ENCODE data around the gene MT1H. TPM values are rescaled to one million over a fixed set of nuclear protein-coding genes. Genes with fewer than 3 reads are reported as not detected.
A peak's percentile ranks its signal among the peaks of the same experiment; 100 is the strongest.
"Not testable (repeated sequence)": the region's sequence is repeated elsewhere in the genome, so short reads cannot be mapped to it uniquely, and the experiment has no call there.

MT1H gene
- total RNA-seq, 2 donors from 2014 or later: not detected

GRCh38 chr16:56657555-56658326 is 11.9 kb upstream of the MT1H start, which contains the start of gene MT1F:
Gene MT1F (plus strand): TSS chr16:56657959. CDS start chr16:56658059, 100 bp downstream.
- ATAC-seq (peak; percentile 90 to 96), DNase-seq (peak; percentile 78)
- intact Hi-C loops (cut with DNase I): loop anchor here in 1 of 2 donors (2.0 kb wide), 1 partner anchor 19 kb away; the partner anchor contains the start of gene MT1A

DNA sequence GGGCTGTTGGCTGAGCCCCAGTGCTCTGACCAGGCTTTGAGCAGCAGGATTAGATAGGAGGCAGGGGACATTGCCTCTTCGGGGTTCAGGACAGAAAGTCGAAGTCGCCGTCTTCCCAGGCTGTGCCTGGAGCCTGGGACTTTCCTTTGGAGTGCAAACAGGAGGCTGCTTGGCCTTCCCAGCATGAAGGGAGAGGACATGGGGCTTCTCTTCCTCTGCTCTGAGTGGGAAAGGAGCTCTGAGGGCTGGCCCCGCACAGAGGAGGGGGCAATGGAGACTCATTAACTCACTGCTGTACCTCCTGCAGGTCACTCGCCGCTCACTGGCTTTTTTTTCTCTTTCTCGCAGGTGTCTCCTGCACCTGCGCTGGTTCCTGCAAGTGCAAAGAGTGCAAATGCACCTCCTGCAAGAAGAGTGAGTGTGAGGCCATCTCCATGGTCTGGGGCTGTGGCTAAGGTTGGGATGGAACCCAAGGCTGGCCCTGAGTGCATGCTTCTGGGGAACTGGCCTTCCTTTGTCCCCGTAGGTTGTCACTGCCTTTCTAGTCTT is 11.2 kb upstream of the MT1H start:
- intact Hi-C loops (cut with DNase I): no loop called here
- DNase-seq (no peak), ATAC-seq (no peak)

DNA sequence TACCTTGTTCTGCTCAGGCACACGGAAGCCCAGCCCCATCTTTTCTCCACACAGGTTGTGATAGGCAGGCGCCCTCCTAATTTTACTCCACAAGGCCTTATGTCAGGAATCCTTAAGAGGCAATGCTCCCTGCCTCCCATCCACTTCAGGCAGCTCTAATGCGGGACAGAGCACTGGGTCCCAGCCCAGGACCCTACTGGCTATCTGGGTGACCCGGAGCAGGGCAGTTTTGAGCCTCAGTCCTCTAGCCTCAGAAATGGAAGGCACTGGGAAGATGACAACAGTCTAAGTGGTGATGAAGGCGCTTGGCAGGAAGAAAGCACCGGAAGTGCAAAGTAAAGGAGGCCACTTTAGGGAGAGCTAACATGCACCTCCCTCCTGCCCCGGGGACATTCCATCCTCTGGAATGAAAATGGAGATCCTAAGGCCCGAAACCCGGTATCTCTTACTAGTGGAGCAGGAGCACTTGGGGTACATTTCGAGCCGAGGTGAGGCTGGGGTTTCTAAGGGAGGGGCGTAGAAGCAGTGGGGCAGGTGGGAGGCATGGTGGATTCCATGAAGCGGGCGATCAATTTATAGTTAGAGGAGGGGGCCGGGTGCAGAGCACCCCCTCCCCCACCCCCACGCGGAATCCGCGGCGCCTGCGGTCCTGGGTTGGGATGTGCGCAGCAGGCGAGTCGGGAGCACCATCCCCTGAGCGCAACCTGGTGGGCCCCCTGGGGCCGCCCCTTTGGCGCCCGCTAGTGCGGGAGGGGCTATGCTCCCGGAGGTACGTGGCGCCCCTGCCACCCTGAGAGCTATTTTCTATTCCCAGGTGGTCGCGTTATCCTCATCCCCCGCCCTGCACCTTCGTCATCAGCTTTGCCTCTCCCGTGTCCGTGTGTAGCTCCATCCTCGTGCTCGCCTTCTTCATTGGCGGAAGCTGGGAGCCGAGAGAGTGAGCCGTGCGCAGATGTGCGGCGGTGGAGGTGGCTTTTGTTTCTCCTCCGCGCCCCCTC is 7.0 kb upstream of the MT1H start:
- ATAC-seq (no peak), DNase-seq (no peak)
- intact Hi-C loops (cut with DNase I): no loop called here

- DNase-seq: no peak
- no peak for ATAC-seq
- intact Hi-C loops (cut with DNase I): no loop called here
Measured at GRCh38 chr16:56664506-56664905, 5.1 kb upstream of the MT1H start.

DNA sequence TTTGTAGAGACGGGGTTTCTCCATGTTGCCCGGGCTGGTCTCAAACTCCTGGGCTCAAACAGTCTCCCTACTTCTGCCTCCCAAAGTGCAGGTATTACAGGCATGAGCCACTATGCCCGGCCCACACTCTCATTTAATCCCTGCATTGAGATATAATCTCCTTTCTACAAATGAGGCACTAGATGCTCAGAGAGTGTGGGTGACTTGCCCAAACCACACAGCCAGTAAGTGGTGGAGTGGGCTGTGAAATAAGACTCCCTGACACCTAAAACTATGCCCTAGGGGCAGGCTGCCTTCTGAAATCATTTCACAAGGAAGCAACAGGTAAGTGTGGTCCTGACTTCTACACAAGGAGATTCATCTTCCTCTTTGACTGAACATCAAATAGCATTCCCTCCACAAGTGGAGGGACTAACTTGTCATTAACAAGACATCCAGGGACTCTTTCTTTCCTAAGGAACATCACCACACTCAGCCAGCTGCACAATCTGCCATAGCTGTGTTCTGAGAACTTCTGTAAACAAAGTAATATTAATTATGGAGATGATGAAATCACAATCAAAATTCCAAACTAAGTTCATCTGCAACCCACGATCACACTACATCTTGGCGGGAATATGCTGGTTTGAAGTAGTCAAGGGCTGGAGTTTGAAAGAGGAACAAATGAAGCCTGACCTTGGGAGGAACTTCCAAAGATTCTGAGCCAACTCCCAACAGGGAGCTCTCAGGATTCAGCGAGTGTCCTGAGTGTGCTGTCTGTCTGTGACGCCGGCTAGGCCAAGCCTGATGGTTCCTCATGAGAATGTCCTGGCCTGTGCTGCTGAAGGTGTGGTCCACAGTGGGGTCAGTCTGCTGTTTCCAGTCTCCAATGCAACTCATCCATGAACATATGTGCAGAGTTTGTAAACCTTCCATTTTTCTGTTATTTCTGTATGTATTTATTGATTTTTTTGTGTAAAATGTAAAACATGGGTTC is 4.0 kb upstream of the MT1H start:
- intact Hi-C loops (cut with DNase I); DNase-seq; ATAC-seq: not testable (repeated sequence)

- peak; percentile 86 to 92 for ATAC-seq
- intact Hi-C loops (cut with DNase I): no loop called here
- DNase-seq: peak; percentile 57
Measured at GRCh38 chr16:56667581-56668571, 1.7 kb upstream of the MT1H start, which contains the start of gene MT1G. Gene MT1G (minus strand): TSS chr16:56668065. CDS start chr16:56667993, 72 bp downstream.

DNA sequence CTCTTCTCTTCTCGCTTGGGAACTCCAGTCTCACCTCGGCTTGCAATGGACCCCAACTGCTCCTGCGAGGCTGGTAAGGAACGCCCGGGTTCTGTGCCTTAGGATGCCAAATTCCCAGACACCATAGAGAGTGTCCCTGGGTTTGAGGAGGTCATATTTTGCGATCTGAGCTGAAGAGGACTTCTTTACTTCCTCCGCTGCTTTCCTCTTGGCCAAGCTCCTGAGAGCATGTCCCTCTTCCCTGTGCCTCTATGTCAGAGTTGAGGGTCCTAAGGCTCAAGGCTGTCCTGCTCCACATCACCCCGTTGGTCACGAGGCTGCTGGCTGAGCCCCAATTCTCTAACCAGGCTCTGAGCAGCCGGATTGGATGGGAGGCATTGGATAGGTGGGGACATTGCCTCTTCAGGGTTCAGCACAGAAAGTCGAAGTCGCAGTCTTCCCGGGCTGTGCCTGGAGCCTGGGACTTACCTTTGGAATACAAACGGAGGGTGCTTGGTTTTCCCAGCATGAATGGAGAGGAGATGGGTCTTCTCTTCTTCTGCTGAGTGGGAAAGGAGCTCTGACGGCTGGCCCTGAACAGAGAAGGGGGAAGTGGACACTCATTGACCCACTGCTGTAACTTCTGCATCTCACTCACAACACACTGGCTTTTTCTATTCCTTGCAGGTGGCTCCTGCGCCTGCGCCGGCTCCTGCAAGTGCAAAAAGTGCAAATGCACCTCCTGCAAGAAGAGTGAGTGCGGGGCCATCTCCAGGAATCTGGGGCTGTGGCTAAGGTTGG is 416 bp downstream of the MT1H start:
- intact Hi-C loops (cut with DNase I): no loop called here
- no peak for ATAC-seq

GRCh38 chr16:56670620-56670934 is 963 bp downstream of the MT1H start:
- DNase-seq (no peak), ATAC-seq (no peak)
- intact Hi-C loops (cut with DNase I): no loop called here

More for the DNA sequence above, 416 bp downstream of the MT1H start:
- DNase-seq: no peak

GRCh38 chr16:56671691-56672090 is 2.1 kb downstream of the MT1H start:
- ATAC-seq; DNase-seq; intact Hi-C loops (cut with DNase I): not testable (repeated sequence)

DNA sequence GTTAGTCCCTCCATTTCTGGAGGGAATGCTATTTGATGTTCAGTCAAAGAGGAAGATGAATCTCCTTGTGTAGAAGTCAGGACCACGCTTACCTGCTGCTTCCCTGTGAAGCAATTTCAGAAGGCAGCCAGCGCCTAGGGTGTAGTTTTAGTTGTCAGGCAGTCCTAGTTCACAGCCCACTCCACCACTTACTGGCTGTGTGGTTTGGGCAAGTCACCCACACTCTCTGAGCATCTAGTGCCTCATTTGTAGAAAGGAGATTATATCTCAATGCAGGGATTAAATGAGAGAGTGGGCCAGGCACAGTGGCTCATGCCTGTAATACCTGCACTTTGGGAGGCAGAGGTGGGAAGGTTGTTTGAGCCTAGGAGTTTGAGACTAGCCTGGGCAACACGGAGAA is 2.6 kb downstream of the MT1H start:
- DNase-seq; ATAC-seq; intact Hi-C loops (cut with DNase I): not testable (repeated sequence)

DNA sequence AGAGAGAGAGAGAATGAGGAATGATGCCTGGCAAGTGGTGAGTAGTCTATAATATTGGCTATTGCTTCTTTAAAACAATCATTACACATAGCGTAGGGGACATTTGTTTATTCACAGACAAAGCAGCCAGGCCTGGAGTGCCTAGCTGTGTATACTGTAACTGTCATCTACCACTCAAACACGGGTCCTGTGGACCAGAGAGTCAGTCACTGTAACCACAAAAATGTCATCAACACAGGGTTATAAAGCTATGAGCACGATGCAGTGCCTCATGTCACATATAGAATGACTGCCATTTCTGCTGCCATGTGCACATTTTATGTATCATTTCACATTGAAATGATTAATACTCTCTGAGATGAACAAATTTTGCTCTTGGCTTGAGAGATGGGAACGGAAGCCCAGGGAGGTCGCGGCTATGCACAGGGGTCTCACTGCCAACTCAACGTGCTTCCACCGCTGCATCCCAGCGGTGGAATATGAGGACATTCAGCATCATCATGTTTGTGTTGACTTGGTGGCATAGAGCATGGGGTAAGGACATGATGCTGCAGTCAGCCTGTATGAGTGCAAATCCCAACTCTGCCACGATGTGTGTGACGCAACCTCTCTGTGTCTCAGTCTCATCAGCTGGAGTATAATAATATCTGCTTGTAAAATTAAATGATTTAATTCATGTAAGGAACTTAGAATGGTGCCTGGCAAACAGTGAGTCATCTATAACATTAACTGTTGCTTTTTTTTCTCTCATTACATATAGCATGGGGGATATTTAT is 3.3 kb downstream of the MT1H start:
- intact Hi-C loops (cut with DNase I): no loop called here
- DNase-seq (no peak), ATAC-seq (no peak)

GRCh38 chr16:56673921-56674320 is 4.3 kb downstream of the MT1H start:
- ATAC-seq (peak; percentile 22 to 50), DNase-seq (no peak)
- intact Hi-C loops (cut with DNase I): loop anchor here in 1 of 2 donors (1.0 kb wide), 1 partner anchor 28 kb away; no protein-coding TSS in a partner anchor

DNA sequence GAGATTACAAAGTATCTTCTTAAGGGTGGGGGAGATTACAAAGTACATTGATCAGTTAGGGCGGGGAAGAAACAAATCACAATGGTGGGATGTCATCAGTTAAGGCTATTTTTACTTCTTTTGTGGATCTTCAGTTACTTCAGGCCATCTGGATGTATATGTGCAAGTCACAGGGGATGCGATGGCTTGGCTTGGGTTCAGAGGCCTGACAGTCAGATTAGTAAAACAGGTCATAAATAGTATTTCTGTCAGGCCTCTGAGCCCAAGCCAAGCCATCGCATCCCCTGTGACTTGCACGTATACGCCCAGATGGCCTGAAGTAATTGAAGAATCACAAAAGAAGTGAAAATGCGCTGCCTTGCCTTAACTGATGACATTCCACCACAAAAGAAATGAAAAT is 5.0 kb downstream of the MT1H start:
- ATAC-seq, DNase-seq: not testable (repeated sequence)
- intact Hi-C loops (cut with DNase I): loop anchor here in 1 of 2 donors (1.0 kb wide), 1 partner anchor 28 kb away; no protein-coding TSS in a partner anchor

- ATAC-seq: peak; percentile 33 to 67
- intact Hi-C loops (cut with DNase I): no loop called here
Measured at GRCh38 chr16:56675685-56676210, 6.1 kb downstream of the MT1H start.

DNA sequence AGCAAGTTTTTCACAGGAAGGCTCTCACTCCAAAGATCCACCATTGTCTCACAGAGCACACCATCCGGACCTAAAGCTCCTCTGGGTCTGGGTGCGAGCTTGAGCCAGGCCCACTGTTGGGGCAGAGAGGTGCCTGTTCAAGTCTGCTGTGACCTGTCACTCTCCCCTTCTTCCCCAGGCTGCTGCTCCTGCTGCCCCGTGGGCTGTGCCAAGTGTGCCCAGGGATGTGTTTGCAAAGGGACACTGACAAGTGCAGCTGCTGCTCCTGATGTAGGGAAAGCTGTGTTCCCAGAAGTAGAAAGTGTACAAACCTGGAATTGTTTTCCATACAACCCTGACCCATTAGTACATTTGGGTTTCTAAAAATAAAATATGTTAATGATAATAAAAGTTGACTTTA is 7.9 kb downstream of the MT1H start:
- DNase-seq: no peak
- ATAC-seq: no peak
- intact Hi-C loops (cut with DNase I): no loop called here

More at GRCh38 chr16:56675685-56676210, 6.1 kb downstream of the MT1H start:
- DNase-seq: no peak

Data from left cardiac atrium (tissue), 4 donors.